B cell (primary cell): ENCODE measurements around the gene TRERF1. TPM values are rescaled to one million over a fixed set of nuclear protein-coding genes. Genes with fewer than 3 reads are reported as not detected.

ENCODE experiments used
- ATAC-seq: fragments of 200-7000 bp; cut with Tn5 transposase; one replicate; pipeline ENCODE4 v1.10.0; 2021; ENCODE audit warnings: low read depth, mild to moderate bottlenecking, moderate number of reproducible peaks, moderate library complexity
- CTCF ChIA-PET: fragments of 350-600 bp; sonication (Branson Sonifier 250); formaldehyde crosslinking; loops from one replicate; lab custom pipeline; 2021; ENCODE audit warnings: antibody characterized with exemption, inconsistent platforms; lab: Charles Lee
- POLR2A ChIA-PET: fragments of 350-600 bp; sonication (Branson Sonifier 250); formaldehyde crosslinking; loops from one replicate; lab custom pipeline; 2021; ENCODE audit warnings: antibody characterized with exemption; lab: Charles Lee
- DNase-seq: peaks from one replicate; pipeline ENCODE4 v3.0.0; 2013
- H2AFZ ChIP-seq: 2 replicates; pipeline ENCODE4 v1.6.1; 2012; ENCODE audit warnings: mild to moderate bottlenecking, low read depth, low read length; ENCODE audit not compliant: insufficient read depth, poor library complexity, severe bottlenecking
- H3K27ac ChIP-seq, 2 donors: 1 replicate in 1 of 2; 2 replicates in 1 of 2; pipeline ENCODE4 v1.5.1; 2012 to 2013; ENCODE audit warnings: low read length in 2 of 2, mild to moderate bottlenecking in 2 of 2, moderate library complexity in 1 of 2
- H3K27me3 ChIP-seq, 4 experiments: fragments of 200-600 bp in 1 of 4; sonication (generic) in 1 of 4; replicated peaks in 1 of 4; 1 replicate in 2 of 4; 2 replicates in 2 of 4; pipeline versions ENCODE4 v1.6.1 to v1.7.0; 2013 to 2016; ENCODE audit warnings: low read length in 3 of 4, mild to moderate bottlenecking in 2 of 4, mixed read lengths in 1 of 4, moderate library complexity in 1 of 4; ENCODE audit not compliant: insufficient read depth in 4 of 4, control insufficient read depth in 3 of 4; ENCODE audit errors: control extremely low read depth in 1 of 4
- H3K36me3 ChIP-seq, 2 experiments: replicated peaks in 1 of 2; 1 replicate in 1 of 2; 2 replicates in 1 of 2; pipeline versions ENCODE4 v1.6.1 to v1.7.1; 2013; ENCODE audit warnings: low read length in 1 of 2; ENCODE audit not compliant: insufficient read depth in 2 of 2, control insufficient read depth in 1 of 2; ENCODE audit errors: control extremely low read depth in 1 of 2, extremely low read depth in 1 of 2
- H3K4me1 ChIP-seq, 2 donors: fragments of 200-600 bp in 1 of 2; sonication (generic) in 1 of 2; 1 replicate in 1 of 2; 2 replicates in 1 of 2; pipeline versions ENCODE4 v1.5.1 to v1.6.1; 2013 to 2017; ENCODE audit warnings: low read length in 2 of 2; ENCODE audit not compliant: control insufficient read depth in 2 of 2, insufficient read depth in 2 of 2
- H3K4me2 ChIP-seq: replicated peaks from 2 replicates; pipeline ENCODE3; 2012; ENCODE audit warnings: mild to moderate bottlenecking, low read depth, low read length; ENCODE audit not compliant: poor library complexity, severe bottlenecking
- H3K4me3 ChIP-seq, 5 experiments: fragments of 200-600 bp in 1 of 5; sonication (generic) in 1 of 5; 1 replicate in 3 of 5; 2 replicates in 2 of 5; pipeline versions ENCODE4 v1.5.1 to v1.7.0; 2011 to 2016; ENCODE audit warnings: low read length in 4 of 5, mild to moderate bottlenecking in 4 of 5, low read depth in 2 of 5, control low read depth in 1 of 5, moderate library complexity in 1 of 5; ENCODE audit not compliant: insufficient read depth in 1 of 5; ENCODE audit errors: control extremely low read depth in 1 of 5, extremely low read depth in 1 of 5
- H3K79me2 ChIP-seq: fragments of 200-600 bp; sonication (generic); one replicate; pipeline ENCODE4 v1.6.0; 2016; ENCODE audit warnings: low read length; ENCODE audit not compliant: control insufficient read depth, insufficient read depth
- H3K9ac ChIP-seq: fragments of 200-600 bp; sonication (generic); 2 replicates; pipeline ENCODE4 v1.6.1; 2017; ENCODE audit warnings: mild to moderate bottlenecking, low read length, moderate library complexity
- H3K9me3 ChIP-seq, 3 donors: one replicate each; pipeline versions ENCODE4 v1.6.1 to v1.7.1; 2013; ENCODE audit warnings: low read length in 2 of 3; ENCODE audit not compliant: control insufficient read depth in 2 of 3, insufficient read depth in 1 of 3; ENCODE audit errors: control extremely low read depth in 1 of 3
- H4K20me1 ChIP-seq: 2 replicates; pipeline ENCODE4 v1.6.0; 2012; ENCODE audit warnings: mild to moderate bottlenecking, low read length; ENCODE audit not compliant: insufficient read depth, control insufficient read depth, poor library complexity, severe bottlenecking
- H3K27ac Mint-ChIP-seq: one replicate; pipeline ENCODE4 v1.8.0; 2021; ENCODE audit warnings: mixed read lengths
- H3K27me3 Mint-ChIP-seq: one replicate; pipeline ENCODE4 v1.8.0; 2021; ENCODE audit warnings: mixed read lengths
- H3K4me1 Mint-ChIP-seq: one replicate; pipeline ENCODE4 v1.8.0; 2021; ENCODE audit warnings: mixed read lengths
- H3K4me3 Mint-ChIP-seq: one replicate; pipeline ENCODE4 v1.8.0; 2021; ENCODE audit warnings: mixed read lengths
- H3K9me3 Mint-ChIP-seq: one replicate; pipeline ENCODE4 v1.8.0; 2022; ENCODE audit warnings: mixed read lengths; ENCODE audit not compliant: insufficient read depth
- EZH2 ChIP-seq: IDR thresholded peaks from 2 replicates; pipeline ENCODE4 v1.6.1; 2012; ENCODE audit warnings: borderline replicate concordance, low read depth, mild to moderate bottlenecking, moderate library complexity, low read length; ENCODE audit not compliant: insufficient read depth, poor library complexity, severe bottlenecking
- WGBS: methylation state at CpG from one replicate; pipeline ENCODE4 v1.1.5; 2013; ENCODE audit warnings: missing lambda C conversion rate; ENCODE audit not compliant: insufficient coverage; 5-methylcytosine and 5-hydroxymethylcytosine counted together
- intact Hi-C: fragments of 100-400 bp; cut with micrococcal nuclease; formaldehyde crosslinking; loops from one replicate; pipeline ENCODE4 v1.10.0; 2022
- polyA plus RNA-seq: library from polyadenylated mRNA; depleted of rRNA; stranded (reverse); fragments of >200 nt; gene quantifications from 2 replicates; pipeline ENCODE4 v1.2.3, GENCODE V29; 2012
- total RNA-seq, 2 donors: library from RNA; stranded (reverse); fragments of 120-200 nt in 1 of 2; gene quantifications; 1 replicate in 1 of 2; 2 replicates in 1 of 2; pipeline versions ENCODE4 v1.2.3 to v1.2.4, GENCODE V29; 2013 to 2022
- TF ChIP-seq, protein P1 (sequence below): fragments of 200-600 bp; IDR thresholded peaks from one replicate; pipeline ENCODE4 v1.8.0; 2022; ENCODE audit warnings: antibody characterized with exemption, mild to moderate bottlenecking

The TRERF1 gene
- total and polyA plus RNA-seq, 2 donors (not counting 1 experiment from before 2014, with no cell fraction given) = 3.5 to 6.7 TPM

DNA sequence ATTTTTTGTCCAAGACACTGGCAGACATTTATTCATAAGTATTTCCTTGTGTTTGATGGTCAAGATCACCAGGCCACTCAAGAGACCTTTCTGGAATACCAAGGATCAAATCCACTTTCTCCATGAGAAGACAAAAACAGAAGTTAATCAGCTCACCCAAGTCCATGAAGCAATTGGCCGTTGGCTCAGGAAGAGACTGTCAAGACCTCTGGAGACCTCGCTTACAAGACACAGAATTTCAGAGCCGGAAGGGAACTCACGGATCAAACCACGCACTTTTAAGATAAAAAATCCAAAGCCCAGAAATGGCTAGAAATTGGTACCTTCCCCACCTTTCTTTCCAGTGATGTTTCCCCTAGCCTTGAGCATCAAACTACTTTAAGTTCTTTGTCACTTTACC is 3.3 kb downstream of the TRERF1 start:
- POLR2A ChIA-PET = no interaction called here
- Histone ChIP-seq H3K27me3 (peaks cover 0 to 31% (median 8%) of the 10 kb centered on the region in 4 experiments), H4K20me1 (no peaks in the 10 kb centered on the region), H3K4me2 (no peak overlapping the region), H3K36me3 (no peaks in the 10 kb centered on the region), H3K9me3 (no peaks in the 10 kb centered on the region), H3K4me1 (peaks cover 22% of the 10 kb centered on the region in 2 donors), H3K79me2 (no peaks in the 10 kb centered on the region), H3K9ac (no peak overlapping the region), H3K4me3 (no peak overlapping the region), H3K27ac (no peak overlapping the region), H2AFZ (no peak overlapping the region)
- Mint-ChIP-seq H3K27ac (no peak overlapping the region), H3K4me3 (no peak overlapping the region), H3K27me3 (peaks cover 18% of the 10 kb centered on the region), H3K4me1 (peaks cover 31% of the 10 kb centered on the region), H3K9me3 (no peaks in the 10 kb centered on the region)
- 50% methylated on average over 5 of the region's 5 CpGs for WGBS
- intact Hi-C loops = no loop called here
- ATAC-seq (no peak), DNase-seq (no peak)
- no peak for TF ChIP-seq EZH2
- TF ChIP-seq, protein P1, sequence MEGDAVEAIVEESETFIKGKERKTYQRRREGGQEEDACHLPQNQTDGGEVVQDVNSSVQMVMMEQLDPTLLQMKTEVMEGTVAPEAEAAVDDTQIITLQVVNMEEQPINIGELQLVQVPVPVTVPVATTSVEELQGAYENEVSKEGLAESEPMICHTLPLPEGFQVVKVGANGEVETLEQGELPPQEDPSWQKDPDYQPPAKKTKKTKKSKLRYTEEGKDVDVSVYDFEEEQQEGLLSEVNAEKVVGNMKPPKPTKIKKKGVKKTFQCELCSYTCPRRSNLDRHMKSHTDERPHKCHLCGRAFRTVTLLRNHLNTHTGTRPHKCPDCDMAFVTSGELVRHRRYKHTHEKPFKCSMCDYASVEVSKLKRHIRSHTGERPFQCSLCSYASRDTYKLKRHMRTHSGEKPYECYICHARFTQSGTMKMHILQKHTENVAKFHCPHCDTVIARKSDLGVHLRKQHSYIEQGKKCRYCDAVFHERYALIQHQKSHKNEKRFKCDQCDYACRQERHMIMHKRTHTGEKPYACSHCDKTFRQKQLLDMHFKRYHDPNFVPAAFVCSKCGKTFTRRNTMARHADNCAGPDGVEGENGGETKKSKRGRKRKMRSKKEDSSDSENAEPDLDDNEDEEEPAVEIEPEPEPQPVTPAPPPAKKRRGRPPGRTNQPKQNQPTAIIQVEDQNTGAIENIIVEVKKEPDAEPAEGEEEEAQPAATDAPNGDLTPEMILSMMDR = no peak
- CTCF ChIA-PET = no interaction called here

DNA sequence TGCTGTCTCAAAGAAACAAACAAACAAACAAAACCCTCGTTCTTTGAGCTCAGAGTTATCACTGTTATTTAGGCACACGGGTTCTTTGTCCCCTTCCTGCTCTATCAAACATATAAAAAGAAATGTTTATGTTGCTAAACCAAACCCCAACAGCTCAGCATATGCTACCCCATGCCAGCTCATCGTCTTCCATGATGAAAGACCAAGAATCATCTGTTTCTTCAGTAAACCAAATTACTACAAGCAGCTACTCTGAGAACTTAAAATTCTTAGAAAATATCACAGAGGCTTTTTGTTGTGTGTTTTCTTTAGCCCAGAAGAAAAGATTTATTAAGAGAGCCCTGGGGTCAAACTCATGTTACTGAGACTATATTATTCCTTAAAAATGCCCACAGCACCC is 4.7 kb downstream of the TRERF1 start:
- Mint-ChIP-seq H3K9me3 (no peaks in the 10 kb centered on the region), H3K27ac (no peak overlapping the region), H3K4me1 (peaks cover 27% of the 10 kb centered on the region), H3K4me3 (no peak overlapping the region), H3K27me3 (peaks cover 13% of the 10 kb centered on the region)
- ChIA-PET CTCF (interaction anchor here (1.2 to 1.7 kb wide), 2 partner anchors 85 to 100 kb away, joined by 3 to 5 read pairs; no protein-coding TSS in a partner anchor), POLR2A (no interaction called here)
- Histone ChIP-seq H3K36me3 (no peaks in the 10 kb centered on the region), H3K27ac (no peak overlapping the region), H4K20me1 (no peaks in the 10 kb centered on the region), H3K9ac (no peak overlapping the region), H3K4me3 (no peak overlapping the region), H3K79me2 (no peaks in the 10 kb centered on the region), H3K4me1 (peaks cover 18 to 19% of the 10 kb centered on the region in 2 donors), H3K27me3 (peaks cover 0 to 22% (median 8%) of the 10 kb centered on the region in 4 experiments), H3K9me3 (no peaks in the 10 kb centered on the region), H3K4me2 (no peak overlapping the region), H2AFZ (no peak overlapping the region)
- WGBS = no CpG with 5 or more reads among the region's 3 CpGs
- DNase-seq = no peak
- no peak for TF ChIP-seq EZH2
- TF ChIP-seq, protein P1 = no peak
- no peak for ATAC-seq
- intact Hi-C loops = no loop called here
